GM19035 (cell line): ENCODE results near the gene PPP2R2D.
A peak's percentile ranks its signal among the peaks of the same experiment; 100 is the strongest.

ENCODE experiments used
- ATAC-seq: cut with Tn5 transposase; IDR thresholded peaks from one replicate; pipeline ENCODE4 v1.9.1; 2021; ENCODE audit not compliant: unreplicated experiment

PPP2R2D gene

GRCh38 chr10:131886237-131886636 lies 14.6 kb upstream of the PPP2R2D start:
- no peak for ATAC-seq

GRCh38 chr10:131888186-131888604 lies 12.6 kb upstream of the PPP2R2D start:
- no peak for ATAC-seq

GRCh38 chr10:131889755-131890154 lies 11.1 kb upstream of the PPP2R2D start:
- ATAC-seq, result no peak

- ATAC-seq, result no peak
Measured at GRCh38 chr10:131890276-131891195, 10.3 kb upstream of the PPP2R2D start.

GRCh38 chr10:131891196-131891928 lies 9.4 kb upstream of the PPP2R2D start:
- no peak for ATAC-seq

- ATAC-seq, result no peak
Measured at GRCh38 chr10:131891929-131892805, 8.6 kb upstream of the PPP2R2D start.

- no peak for ATAC-seq
Measured at GRCh38 chr10:131892806-131893675, 7.8 kb upstream of the PPP2R2D start.

GRCh38 chr10:131895116-131895515 lies 5.7 kb upstream of the PPP2R2D start:
- ATAC-seq, result no peak

- no peak for ATAC-seq
Measured at GRCh38 chr10:131896403-131896802, 4.4 kb upstream of the PPP2R2D start.

GRCh38 chr10:131897297-131897899 lies 3.4 kb upstream of the PPP2R2D start:
- ATAC-seq, result no peak

- ATAC-seq, result no peak
Measured at GRCh38 chr10:131898061-131898460, 2.7 kb upstream of the PPP2R2D start.

- ATAC-seq, result no peak
Measured at GRCh38 chr10:131898713-131899112, 2.1 kb upstream of the PPP2R2D start.

GRCh38 chr10:131899116-131899690 lies 1.6 kb upstream of the PPP2R2D start:
- no peak for ATAC-seq

- no peak for ATAC-seq
Measured at GRCh38 chr10:131899695-131900349, 986 bp upstream of the PPP2R2D start.

- ATAC-seq, result peak; percentile 28
Measured at GRCh38 chr10:131901181-131901829, 497 bp downstream of the PPP2R2D start.

GRCh38 chr10:131902211-131902610 lies 1.4 kb downstream of the PPP2R2D start:
- no peak for ATAC-seq

GRCh38 chr10:131902691-131903090 lies 1.9 kb downstream of the PPP2R2D start:
- ATAC-seq, result no peak

GRCh38 chr10:131905267-131905571 lies 4.4 kb downstream of the PPP2R2D start:
- no peak for ATAC-seq
